GM06990 (cell line): ENCODE results near the gene BCOR.

ENCODE experiments used
- DNase-seq: peaks from one replicate; pipeline ENCODE4 v3.0.0-alpha.2; 2011; ENCODE audit not compliant: insufficient read length; ENCODE audit errors: extremely low read depth
- H3K27me3 ChIP-seq: replicated peaks from 2 replicates; pipeline ENCODE4 v1.6.0; 2011; ENCODE audit warnings: low read length; ENCODE audit not compliant: control insufficient read depth, insufficient read depth
- H3K36me3 ChIP-seq: 2 replicates; pipeline ENCODE4 v1.5.1; 2011; ENCODE audit warnings: low read length; ENCODE audit not compliant: control insufficient read depth, insufficient read depth
- H3K4me3 ChIP-seq: replicated peaks from 2 replicates; pipeline ENCODE4 v1.5.1; 2011; ENCODE audit warnings: low read depth, mild to moderate bottlenecking, control low read depth, low read length
- TF ChIP-seq, protein P1 (sequence below): IDR thresholded peaks from 2 replicates; pipeline ENCODE4 v1.5.1; 2011; ENCODE audit warnings: low read length, control low read depth, mild to moderate bottlenecking, inconsistent platforms; ENCODE audit not compliant: insufficient read depth, poor library complexity, severe bottlenecking

The BCOR gene

DNA sequence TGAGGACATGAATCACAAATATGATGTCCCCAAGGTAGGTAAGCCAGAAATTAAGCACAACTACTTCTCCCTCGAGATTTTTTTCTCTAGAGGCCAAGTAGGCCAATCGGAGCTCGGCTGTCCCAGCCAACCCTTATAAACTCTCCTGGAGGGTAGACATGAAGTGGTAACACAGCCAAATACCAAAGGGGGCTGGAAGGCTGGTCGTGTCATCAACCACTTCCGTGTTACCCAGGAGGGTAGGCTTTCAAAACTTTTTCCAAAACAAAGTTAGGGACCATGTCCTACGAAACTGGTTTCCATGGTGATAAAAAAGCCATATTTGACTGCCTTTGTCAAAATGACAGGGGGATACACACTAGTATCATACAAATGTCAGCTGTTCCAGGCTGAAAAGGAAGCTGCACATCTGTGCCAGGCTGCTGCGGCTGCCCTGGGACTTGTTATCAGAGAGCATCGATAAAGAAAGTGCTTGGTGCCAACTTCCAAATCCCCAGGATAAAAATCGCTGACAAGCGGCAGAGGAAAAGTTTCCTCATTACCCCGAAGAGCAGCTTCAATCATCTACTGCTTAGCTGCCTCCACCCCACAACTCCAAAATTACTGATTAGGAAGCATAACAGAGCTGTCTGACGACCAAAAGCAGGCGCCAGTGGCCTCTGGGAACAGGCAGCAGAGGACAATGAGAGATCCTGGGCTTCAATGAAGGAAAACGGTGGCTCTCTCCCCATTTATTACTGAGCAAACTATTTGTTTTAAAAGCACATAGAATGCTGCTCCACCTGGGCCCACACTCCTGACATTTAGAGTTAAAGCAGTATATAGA, 20.8 kb downstream of the BCOR start:
- H3K4me3 ChIP-seq = no peak overlapping the region
- DNase-seq = no peak
- H3K36me3 ChIP-seq = peaks cover 13% of the 10 kb centered on the region
- TF ChIP-seq, protein P1, sequence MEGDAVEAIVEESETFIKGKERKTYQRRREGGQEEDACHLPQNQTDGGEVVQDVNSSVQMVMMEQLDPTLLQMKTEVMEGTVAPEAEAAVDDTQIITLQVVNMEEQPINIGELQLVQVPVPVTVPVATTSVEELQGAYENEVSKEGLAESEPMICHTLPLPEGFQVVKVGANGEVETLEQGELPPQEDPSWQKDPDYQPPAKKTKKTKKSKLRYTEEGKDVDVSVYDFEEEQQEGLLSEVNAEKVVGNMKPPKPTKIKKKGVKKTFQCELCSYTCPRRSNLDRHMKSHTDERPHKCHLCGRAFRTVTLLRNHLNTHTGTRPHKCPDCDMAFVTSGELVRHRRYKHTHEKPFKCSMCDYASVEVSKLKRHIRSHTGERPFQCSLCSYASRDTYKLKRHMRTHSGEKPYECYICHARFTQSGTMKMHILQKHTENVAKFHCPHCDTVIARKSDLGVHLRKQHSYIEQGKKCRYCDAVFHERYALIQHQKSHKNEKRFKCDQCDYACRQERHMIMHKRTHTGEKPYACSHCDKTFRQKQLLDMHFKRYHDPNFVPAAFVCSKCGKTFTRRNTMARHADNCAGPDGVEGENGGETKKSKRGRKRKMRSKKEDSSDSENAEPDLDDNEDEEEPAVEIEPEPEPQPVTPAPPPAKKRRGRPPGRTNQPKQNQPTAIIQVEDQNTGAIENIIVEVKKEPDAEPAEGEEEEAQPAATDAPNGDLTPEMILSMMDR = no peak
- H3K27me3 ChIP-seq = no peaks in the 10 kb centered on the region

DNA sequence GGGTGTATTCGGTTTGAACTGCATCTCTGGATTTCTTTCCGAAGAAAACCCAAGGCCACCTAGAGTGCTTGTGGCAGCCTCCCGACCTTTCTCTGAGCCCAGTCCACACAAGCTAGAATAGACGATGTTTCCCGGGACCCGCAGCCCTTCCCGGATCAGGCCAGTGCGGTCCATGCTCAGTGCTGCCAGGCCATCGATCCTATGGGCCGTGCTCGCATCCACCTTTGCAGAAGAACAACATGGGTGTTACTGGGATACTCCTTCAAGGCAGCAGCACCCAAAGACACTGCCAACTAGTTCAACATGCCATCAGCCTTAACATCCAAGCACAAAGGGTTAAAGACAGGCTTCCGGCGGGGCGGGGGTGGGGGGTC, 22.8 kb downstream of the BCOR start:
- TF ChIP-seq, protein P1 = no peak
- no peak overlapping the region for H3K4me3 ChIP-seq
- peaks cover 15% of the 10 kb centered on the region for H3K36me3 ChIP-seq
- DNase-seq = no peak
- no peaks in the 10 kb centered on the region for H3K27me3 ChIP-seq

DNA sequence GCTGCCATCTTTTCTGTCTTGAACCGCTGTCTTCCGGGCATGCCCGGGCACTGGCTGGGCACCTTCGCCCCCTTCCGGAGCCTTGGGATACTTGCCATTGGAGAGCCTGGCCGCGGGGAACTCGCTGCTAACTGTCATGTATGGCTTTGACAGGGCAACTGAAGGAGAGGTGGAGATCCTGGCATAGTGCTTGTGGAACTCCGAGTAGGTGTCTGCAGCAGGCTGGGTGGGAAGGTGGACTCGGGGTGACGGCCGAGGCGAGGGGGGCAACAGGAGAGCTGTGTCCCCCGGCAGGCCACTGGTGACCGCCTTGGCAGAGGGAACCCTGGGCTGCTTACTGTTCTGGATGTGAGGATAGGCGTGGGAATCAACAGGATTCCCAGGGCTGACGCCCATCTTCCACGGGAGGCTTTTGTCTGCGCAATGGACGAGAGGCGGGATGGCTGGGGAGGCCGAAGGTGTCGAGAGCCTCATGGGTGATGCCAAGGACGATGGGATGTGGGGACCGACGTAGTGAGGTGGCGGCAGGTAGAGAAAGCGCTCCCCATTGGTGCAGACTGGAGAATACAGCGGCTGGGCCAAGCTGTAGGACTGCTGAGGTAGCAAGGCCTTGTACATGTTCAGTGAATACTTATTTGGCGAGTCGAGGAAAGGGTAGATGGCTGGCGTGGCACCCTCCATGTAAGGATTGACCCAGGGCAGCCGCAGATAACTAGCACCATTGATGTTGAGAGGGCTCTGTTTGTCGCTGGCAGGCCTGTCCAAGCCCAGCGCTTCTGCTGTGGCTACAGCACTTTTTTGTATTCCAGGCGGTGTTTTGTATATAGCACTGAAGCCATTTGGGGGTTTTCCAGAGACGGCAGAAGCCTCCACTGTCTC, 23.4 kb downstream of the BCOR start:
- H3K36me3 ChIP-seq = peaks cover 15% of the 10 kb centered on the region

DNA sequence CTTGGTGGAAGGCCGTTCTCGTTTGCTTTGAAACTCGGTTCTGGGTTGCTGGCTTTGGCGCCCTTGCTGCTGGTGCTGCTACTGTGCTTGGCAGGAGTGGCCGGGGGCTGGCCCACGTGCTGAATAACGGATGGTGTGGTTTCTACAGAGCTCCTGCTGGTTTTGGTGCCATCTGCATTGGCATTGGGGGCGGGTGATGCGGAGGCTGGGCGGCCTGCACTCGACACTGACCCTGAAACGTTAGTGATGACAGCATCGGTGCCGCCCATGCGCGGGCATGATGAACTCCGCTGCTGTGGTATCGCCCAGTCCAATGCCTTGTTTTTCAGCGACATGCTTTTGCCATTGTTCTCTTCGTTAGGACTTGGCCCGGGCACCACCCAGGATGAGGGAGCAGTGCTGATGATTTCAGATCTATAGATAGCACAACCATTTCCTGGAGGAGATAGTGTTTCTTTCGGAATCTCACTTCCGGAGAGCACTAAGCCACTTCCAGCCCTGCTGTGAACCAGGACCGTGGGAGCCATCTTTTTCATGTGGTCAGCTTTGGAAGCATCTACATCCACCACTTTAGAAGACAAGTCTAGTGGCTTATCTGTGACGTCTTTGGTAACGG, 24.2 kb downstream of the BCOR start:
- DNase-seq = no peak
- no peak overlapping the region for H3K4me3 ChIP-seq
- peaks cover 15% of the 10 kb centered on the region for H3K36me3 ChIP-seq
- H3K27me3 ChIP-seq = no peaks in the 10 kb centered on the region
- TF ChIP-seq, protein P1 = no peak

More for the DNA sequence above, 23.4 kb downstream of the BCOR start:
- H3K4me3 ChIP-seq = no peak overlapping the region
- no peak for DNase-seq
- TF ChIP-seq, protein P1 = no peak
- H3K27me3 ChIP-seq = no peaks in the 10 kb centered on the region

DNA sequence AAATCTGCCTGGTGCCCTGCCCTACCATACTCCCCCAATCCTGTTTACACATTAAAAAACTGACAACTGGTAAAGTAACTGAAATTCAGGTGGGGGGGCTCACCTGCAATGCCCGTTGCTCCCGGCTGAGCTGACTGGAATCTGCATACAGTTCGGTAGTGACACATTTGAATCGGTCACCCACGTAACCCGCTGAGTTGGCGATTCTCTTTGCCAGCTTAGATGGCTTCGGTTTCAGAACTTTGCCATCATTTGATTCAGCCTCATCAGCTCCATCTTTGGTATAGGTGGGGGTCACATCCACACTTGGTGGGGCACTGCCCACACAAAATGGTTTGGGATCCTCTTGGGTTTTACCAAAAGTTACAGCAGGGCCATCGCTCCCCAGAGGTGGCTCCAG, 25.5 kb downstream of the BCOR start:
- Histone ChIP-seq H3K4me3 (no peak overlapping the region), H3K27me3 (no peaks in the 10 kb centered on the region), H3K36me3 (peaks cover 14% of the 10 kb centered on the region)
- TF ChIP-seq, protein P1 = no peak
- no peak for DNase-seq
